Esophagus squamous epithelium (tissue), 4 donors: ENCODE measurements around the gene LENG9.
"Not testable (repeated sequence)": the region's sequence is repeated elsewhere in the genome, so short reads cannot be mapped to it uniquely, and the experiment has no call there.

ENCODE experiments used
- POLR2A ChIP-seq, 4 donors: fragments of 450-650 bp; IDR thresholded peaks; one replicate each; pipeline ENCODE4 v1.6.1; 2017; ENCODE audit warnings: antibody characterized with exemption in 4 of 4, mild to moderate bottlenecking in 4 of 4, moderate library complexity in 3 of 4
- TF ChIP-seq, protein P1 (sequence below), 6 experiments: fragments of 450-650 bp in 4 of 6; fragments of 200-600 bp in 2 of 6; sonication (generic) in 2 of 6; IDR thresholded peaks; one replicate each; pipeline ENCODE4 v1.5.1; 2016 to 2019; ENCODE audit warnings: antibody characterized with exemption in 6 of 6, mild to moderate bottlenecking in 4 of 6, moderate library complexity in 4 of 6

DNA sequence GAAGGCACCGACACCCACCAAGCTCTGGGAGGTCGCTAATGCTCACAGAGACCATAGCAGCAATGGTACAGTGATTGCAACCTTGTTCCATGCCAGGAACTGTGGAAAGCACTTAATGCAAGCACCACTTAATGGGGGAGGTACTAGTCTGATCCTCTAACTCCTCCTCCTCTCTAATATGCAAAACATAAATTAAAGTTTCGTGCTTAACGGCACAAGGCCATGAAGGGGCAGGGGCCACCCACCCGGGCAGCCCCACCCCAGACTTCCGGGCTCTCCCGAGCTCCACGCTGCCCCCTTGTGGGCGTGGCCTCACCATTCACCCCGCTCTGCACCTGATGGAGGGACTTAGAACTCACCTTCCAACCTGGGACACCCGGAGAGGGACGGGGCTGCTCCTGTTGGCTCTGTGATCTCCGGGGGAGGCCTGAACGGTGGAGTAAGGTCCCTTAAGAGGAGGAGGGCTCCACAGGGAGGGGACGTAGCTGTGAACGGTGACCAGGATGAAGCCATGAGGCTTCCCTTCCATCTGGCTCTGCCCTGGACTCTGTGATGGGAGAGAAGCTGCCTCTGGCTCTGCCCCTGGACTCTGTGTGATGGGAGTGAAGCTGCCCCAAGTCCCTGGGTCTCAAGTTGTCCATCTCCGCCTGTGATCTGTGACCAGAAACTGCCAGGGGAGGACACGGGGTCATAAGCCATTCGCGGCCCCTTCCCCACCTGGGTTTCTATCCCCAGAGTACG is 45.8 kb upstream of the LENG9 start:
- not testable (repeated sequence) for TF ChIP-seq POLR2A (IDR thresholded peaks at IDR 0.05)
- TF ChIP-seq, protein P1, sequence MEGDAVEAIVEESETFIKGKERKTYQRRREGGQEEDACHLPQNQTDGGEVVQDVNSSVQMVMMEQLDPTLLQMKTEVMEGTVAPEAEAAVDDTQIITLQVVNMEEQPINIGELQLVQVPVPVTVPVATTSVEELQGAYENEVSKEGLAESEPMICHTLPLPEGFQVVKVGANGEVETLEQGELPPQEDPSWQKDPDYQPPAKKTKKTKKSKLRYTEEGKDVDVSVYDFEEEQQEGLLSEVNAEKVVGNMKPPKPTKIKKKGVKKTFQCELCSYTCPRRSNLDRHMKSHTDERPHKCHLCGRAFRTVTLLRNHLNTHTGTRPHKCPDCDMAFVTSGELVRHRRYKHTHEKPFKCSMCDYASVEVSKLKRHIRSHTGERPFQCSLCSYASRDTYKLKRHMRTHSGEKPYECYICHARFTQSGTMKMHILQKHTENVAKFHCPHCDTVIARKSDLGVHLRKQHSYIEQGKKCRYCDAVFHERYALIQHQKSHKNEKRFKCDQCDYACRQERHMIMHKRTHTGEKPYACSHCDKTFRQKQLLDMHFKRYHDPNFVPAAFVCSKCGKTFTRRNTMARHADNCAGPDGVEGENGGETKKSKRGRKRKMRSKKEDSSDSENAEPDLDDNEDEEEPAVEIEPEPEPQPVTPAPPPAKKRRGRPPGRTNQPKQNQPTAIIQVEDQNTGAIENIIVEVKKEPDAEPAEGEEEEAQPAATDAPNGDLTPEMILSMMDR (IDR thresholded peaks at IDR 0.05), result not testable (repeated sequence)
